ENCODE results near the gene SLF2.

GRCh38 chr10:100895346-100895745 is 17.4 kb upstream of the SLF2 start:
- no peak for TF ChIP-seq CTCF (IDR thresholded peaks at IDR 0.05)
- TF ChIP-seq POLR2A (IDR thresholded peaks at IDR 0.05): no peak
